ENCODE data around the gene TMEM11.

The TMEM11 gene

GRCh38 chr17:21247552-21248258 is 33.7 kb upstream of the TMEM11 start:
- DNase-seq (ENCODE audit: low spot score in 2 of 2), result no peak
- ATAC-seq (ENCODE audit: low read depth), result no peak
- H3K4me3 Mint-ChIP-seq, result no peak overlapping the region
- no peaks in the 10 kb centered on the region for H3K27me3 Mint-ChIP-seq
- peaks cover 23% of the 10 kb centered on the region for H3K4me1 Mint-ChIP-seq
- H3K9me3 Mint-ChIP-seq, result no peaks in the 10 kb centered on the region
- H3K36me3 Mint-ChIP-seq, result no peaks in the 10 kb centered on the region
- H3K27ac Mint-ChIP-seq, result no peak overlapping the region

- H3K4me1 Mint-ChIP-seq, result peaks cover 16% of the 10 kb centered on the region
- no peak overlapping the region for H3K4me3 Mint-ChIP-seq
- no peaks in the 10 kb centered on the region for H3K27me3 Mint-ChIP-seq
- no peak overlapping the region for H3K27ac Mint-ChIP-seq
- no peaks in the 10 kb centered on the region for H3K9me3 Mint-ChIP-seq
- no peak for DNase-seq (ENCODE audit: low spot score in 2 of 2)
- ATAC-seq (ENCODE audit: low read depth), result no peak
- no peaks in the 10 kb centered on the region for H3K36me3 Mint-ChIP-seq
Observed at GRCh38 chr17:21246698-21247097, 32.7 kb upstream of the TMEM11 start.

GRCh38 chr17:21245639-21246084 is 31.7 kb upstream of the TMEM11 start:
- H3K9me3 Mint-ChIP-seq, result no peaks in the 10 kb centered on the region
- H3K27ac Mint-ChIP-seq, result no peak overlapping the region
- no peaks in the 10 kb centered on the region for H3K36me3 Mint-ChIP-seq
- H3K27me3 Mint-ChIP-seq, result no peaks in the 10 kb centered on the region
- H3K4me3 Mint-ChIP-seq, result no peak overlapping the region
- no peak for DNase-seq (ENCODE audit: low spot score in 2 of 2)
- ATAC-seq (ENCODE audit: low read depth), result no peak
- peaks cover 14% of the 10 kb centered on the region for H3K4me1 Mint-ChIP-seq

GRCh38 chr17:21243516-21244303 is 29.7 kb upstream of the TMEM11 start:
- no peak for DNase-seq (ENCODE audit: low spot score in 2 of 2)
- no peaks in the 10 kb centered on the region for H3K36me3 Mint-ChIP-seq
- ATAC-seq (ENCODE audit: low read depth), result no peak
- H3K27me3 Mint-ChIP-seq, result no peaks in the 10 kb centered on the region
- no peak overlapping the region for H3K4me3 Mint-ChIP-seq
- H3K27ac Mint-ChIP-seq, result no peak overlapping the region
- peaks cover 11% of the 10 kb centered on the region for H3K4me1 Mint-ChIP-seq
- no peaks in the 10 kb centered on the region for H3K9me3 Mint-ChIP-seq

GRCh38 chr17:21242780-21243515 is 29.0 kb upstream of the TMEM11 start:
- Mint-ChIP-seq H3K27ac (no peak overlapping the region), H3K4me3 (no peak overlapping the region), H3K9me3 (no peaks in the 10 kb centered on the region), H3K4me1 (peaks cover 11% of the 10 kb centered on the region), H3K36me3 (no peaks in the 10 kb centered on the region), H3K27me3 (no peaks in the 10 kb centered on the region)
- no peak for DNase-seq (ENCODE audit: low spot score in 2 of 2)
- no peak for ATAC-seq (ENCODE audit: low read depth)

- Mint-ChIP-seq H3K36me3 (no peaks in the 10 kb centered on the region), H3K4me3 (no peak overlapping the region), H3K9me3 (no peaks in the 10 kb centered on the region), H3K27me3 (no peaks in the 10 kb centered on the region), H3K4me1 (peaks cover 9% of the 10 kb centered on the region), H3K27ac (no peak overlapping the region)
- ATAC-seq (ENCODE audit: low read depth) (no peak), DNase-seq (ENCODE audit: low spot score in 2 of 2) (no peak)
Observed at GRCh38 chr17:21242026-21242697, 28.2 kb upstream of the TMEM11 start.

- Mint-ChIP-seq H3K36me3 (no peaks in the 10 kb centered on the region), H3K4me1 (peaks cover 9% of the 10 kb centered on the region), H3K27ac (no peak overlapping the region), H3K27me3 (no peaks in the 10 kb centered on the region), H3K9me3 (no peaks in the 10 kb centered on the region), H3K4me3 (no peak overlapping the region)
- DNase-seq (ENCODE audit: low spot score in 2 of 2) (no peak), ATAC-seq (ENCODE audit: low read depth) (no peak)
Observed at GRCh38 chr17:21241564-21241963, 27.6 kb upstream of the TMEM11 start.

- no peak overlapping the region for H3K27ac Mint-ChIP-seq
- H3K9me3 Mint-ChIP-seq, result peaks cover 3% of the 10 kb centered on the region
- H3K36me3 Mint-ChIP-seq, result no peaks in the 10 kb centered on the region
- ATAC-seq (ENCODE audit: low read depth) (no peak), DNase-seq (ENCODE audit: low spot score in 2 of 2) (no peak)
- peaks cover 11% of the 10 kb centered on the region for H3K4me1 Mint-ChIP-seq
- no peak overlapping the region for H3K4me3 Mint-ChIP-seq
- no peaks in the 10 kb centered on the region for H3K27me3 Mint-ChIP-seq
Observed at GRCh38 chr17:21240369-21241055, 26.6 kb upstream of the TMEM11 start.

- Mint-ChIP-seq H3K27me3 (no peaks in the 10 kb centered on the region), H3K9me3 (peaks cover 3% of the 10 kb centered on the region), H3K4me1 (peaks cover 11% of the 10 kb centered on the region), H3K4me3 (no peak overlapping the region), H3K27ac (no peak overlapping the region), H3K36me3 (no peaks in the 10 kb centered on the region)
- ATAC-seq (ENCODE audit: low read depth) (peak; percentile 62), DNase-seq (ENCODE audit: low spot score in 2 of 2) (no peak)
Observed at GRCh38 chr17:21239680-21240368, 25.9 kb upstream of the TMEM11 start.

GRCh38 chr17:21235921-21236320 is 22.0 kb upstream of the TMEM11 start:
- ATAC-seq (ENCODE audit: low read depth) (no peak), DNase-seq (ENCODE audit: low spot score in 2 of 2) (no peak)
- Mint-ChIP-seq H3K27me3 (no peaks in the 10 kb centered on the region), H3K4me1 (peaks cover 9% of the 10 kb centered on the region), H3K27ac (no peak overlapping the region), H3K36me3 (peaks cover 9% of the 10 kb centered on the region), H3K4me3 (no peak overlapping the region), H3K9me3 (peaks cover 12% of the 10 kb centered on the region)

GRCh38 chr17:21233581-21234347 is 19.8 kb upstream of the TMEM11 start:
- H3K4me1 Mint-ChIP-seq, result peaks cover 9% of the 10 kb centered on the region
- DNase-seq (ENCODE audit: low spot score in 2 of 2) (no peak), ATAC-seq (ENCODE audit: low read depth) (no peak)
- no peak overlapping the region for H3K4me3 Mint-ChIP-seq
- no peak overlapping the region for H3K27ac Mint-ChIP-seq
- H3K27me3 Mint-ChIP-seq, result no peaks in the 10 kb centered on the region
- H3K36me3 Mint-ChIP-seq, result peaks cover 9% of the 10 kb centered on the region
- peaks cover 12% of the 10 kb centered on the region for H3K9me3 Mint-ChIP-seq

- DNase-seq (ENCODE audit: low spot score in 2 of 2) (no peak), ATAC-seq (ENCODE audit: low read depth) (no peak)
- H3K36me3 Mint-ChIP-seq, result peaks cover 9% of the 10 kb centered on the region
- H3K27me3 Mint-ChIP-seq, result no peaks in the 10 kb centered on the region
- no peak overlapping the region for H3K4me3 Mint-ChIP-seq
- H3K4me1 Mint-ChIP-seq, result peaks cover 9% of the 10 kb centered on the region
- H3K9me3 Mint-ChIP-seq, result peaks cover 12% of the 10 kb centered on the region
- no peak overlapping the region for H3K27ac Mint-ChIP-seq
Observed at GRCh38 chr17:21232033-21232749, 18.2 kb upstream of the TMEM11 start.

Data from memory B cell (primary cell).